ENCODE measurements around the gene NACC2. TPM values are rescaled to one million over a fixed set of nuclear protein-coding genes. Genes with fewer than 3 reads are reported as not detected.

Gene NACC2
- total RNA-seq, 1 donor from 2014 or later, result 34.0 TPM

DNA sequence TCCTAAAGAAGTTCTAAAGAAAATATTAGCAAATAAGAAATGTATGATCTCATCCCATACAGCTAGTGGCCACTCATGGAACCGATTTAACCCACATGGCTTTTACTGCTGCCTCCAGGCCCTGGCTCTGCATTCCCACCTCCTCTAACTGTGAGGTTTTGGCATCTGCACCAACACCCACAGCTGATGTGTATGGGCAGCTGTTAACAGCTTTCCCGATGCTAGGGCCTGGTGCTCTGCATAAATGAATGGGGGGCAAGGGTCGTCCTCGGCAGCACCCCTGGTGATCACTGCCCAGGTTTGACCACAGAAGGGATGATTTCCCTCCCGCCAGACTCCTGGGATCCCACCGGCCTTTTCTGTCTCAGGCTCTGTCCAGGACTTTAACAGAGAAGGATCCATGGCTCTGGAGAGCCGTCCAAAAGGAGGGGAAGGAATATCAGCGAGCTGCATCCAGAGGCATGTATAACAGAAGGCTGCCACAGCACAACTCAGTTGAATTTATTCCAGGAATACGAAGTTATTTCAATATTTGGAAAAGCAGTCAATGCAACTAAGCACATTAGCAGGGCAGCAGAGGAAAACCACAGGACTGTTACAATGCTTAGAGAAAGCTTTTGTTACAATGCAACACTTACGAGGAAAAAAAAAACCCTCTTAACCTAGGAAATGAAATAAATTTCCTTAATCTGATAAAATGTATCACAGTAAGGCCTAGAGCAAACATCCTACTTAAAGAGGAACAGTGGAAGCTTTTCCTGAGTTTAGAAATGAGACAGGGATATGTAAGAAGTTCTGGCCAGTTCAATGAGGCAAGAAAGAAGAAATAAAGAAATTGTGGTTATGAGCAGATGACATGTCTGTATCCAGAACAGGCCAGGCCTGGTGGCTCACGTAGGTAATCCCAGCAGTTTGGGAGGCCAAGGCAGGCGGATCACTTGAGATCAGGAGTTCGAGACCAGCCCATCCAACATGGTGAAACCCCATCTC is 63.1 kb downstream of the NACC2 start:
- H3K36me3 Mint-ChIP-seq (ENCODE audit: low read depth, unreplicated experiment), result peaks cover 13% of the 10 kb centered on the region
- FAIRE-seq (no peak), DNase-seq (ENCODE audit: low read depth) (no peak)
- no peak overlapping the region for H3K4me3 Mint-ChIP-seq (ENCODE audit: unreplicated experiment)
- Histone ChIP-seq H3K79me2 (ENCODE audit: insufficient read depth, low read length) (peaks cover 65% of the 10 kb centered on the region), H3K4me3 (ENCODE audit: insufficient read depth, low read depth, low read length) (no peak overlapping the region), H2AFZ (ENCODE audit: low read depth, low read length) (no peak overlapping the region), H3K27me3 (ENCODE audit: insufficient read depth, low read length) (no peaks in the 10 kb centered on the region), H3K36me3 (ENCODE audit: insufficient read depth, low read length) (no peaks in the 10 kb centered on the region), H3K4me1 (ENCODE audit: insufficient read depth, low read length) (peaks cover 5% of the 10 kb centered on the region), H3K9me3 (ENCODE audit: insufficient read depth, low read depth, low read length) (peaks cover 7% of the 10 kb centered on the region), H3K4me2 (ENCODE audit: low read length) (no peak overlapping the region), H4K20me1 (ENCODE audit: insufficient read depth, low read length) (peaks cover 83% of the 10 kb centered on the region), H3K9ac (ENCODE audit: low read length) (no peak overlapping the region), H3K27ac (ENCODE audit: low read depth, low read length) (no peak overlapping the region)
- TF ChIP-seq, protein P1, sequence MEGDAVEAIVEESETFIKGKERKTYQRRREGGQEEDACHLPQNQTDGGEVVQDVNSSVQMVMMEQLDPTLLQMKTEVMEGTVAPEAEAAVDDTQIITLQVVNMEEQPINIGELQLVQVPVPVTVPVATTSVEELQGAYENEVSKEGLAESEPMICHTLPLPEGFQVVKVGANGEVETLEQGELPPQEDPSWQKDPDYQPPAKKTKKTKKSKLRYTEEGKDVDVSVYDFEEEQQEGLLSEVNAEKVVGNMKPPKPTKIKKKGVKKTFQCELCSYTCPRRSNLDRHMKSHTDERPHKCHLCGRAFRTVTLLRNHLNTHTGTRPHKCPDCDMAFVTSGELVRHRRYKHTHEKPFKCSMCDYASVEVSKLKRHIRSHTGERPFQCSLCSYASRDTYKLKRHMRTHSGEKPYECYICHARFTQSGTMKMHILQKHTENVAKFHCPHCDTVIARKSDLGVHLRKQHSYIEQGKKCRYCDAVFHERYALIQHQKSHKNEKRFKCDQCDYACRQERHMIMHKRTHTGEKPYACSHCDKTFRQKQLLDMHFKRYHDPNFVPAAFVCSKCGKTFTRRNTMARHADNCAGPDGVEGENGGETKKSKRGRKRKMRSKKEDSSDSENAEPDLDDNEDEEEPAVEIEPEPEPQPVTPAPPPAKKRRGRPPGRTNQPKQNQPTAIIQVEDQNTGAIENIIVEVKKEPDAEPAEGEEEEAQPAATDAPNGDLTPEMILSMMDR (IDR thresholded peaks at IDR 0.05; ENCODE audit: insufficient read depth, low read depth, low read length), result no peak
- no peak for TF ChIP-seq EZH2 (IDR thresholded peaks at IDR 0.05; ENCODE audit: insufficient read depth, low read length)
- H3K9me3 Mint-ChIP-seq (ENCODE audit: unreplicated experiment), result no peaks in the 10 kb centered on the region
- H3K27ac Mint-ChIP-seq (ENCODE audit: unreplicated experiment), result no peak overlapping the region
- H3K4me1 Mint-ChIP-seq (ENCODE audit: low read depth, unreplicated experiment), result no peaks in the 10 kb centered on the region
- no peaks in the 10 kb centered on the region for H3K27me3 Mint-ChIP-seq (ENCODE audit: low read depth, unreplicated experiment)

DNA sequence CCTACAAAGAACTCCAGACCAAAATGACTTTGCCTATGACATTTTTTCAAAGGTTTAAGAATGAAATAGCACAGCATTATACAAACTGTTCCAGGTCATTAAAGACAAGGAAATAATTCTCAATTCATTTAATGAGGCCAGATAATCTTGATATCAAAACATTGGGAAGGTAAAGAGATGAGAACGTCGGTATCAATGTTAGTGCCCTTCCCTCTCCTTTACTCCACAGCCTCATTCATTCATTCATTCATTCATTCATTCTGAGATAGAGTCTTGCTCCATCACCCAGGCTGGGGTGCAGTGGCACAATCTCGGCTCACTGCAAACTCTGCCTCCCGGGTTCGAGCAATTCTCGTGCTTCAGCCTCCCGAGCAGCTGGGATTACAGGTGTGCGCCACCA is 64.0 kb downstream of the NACC2 start:
- Histone ChIP-seq H3K27ac (ENCODE audit: low read depth, low read length) (no peak overlapping the region), H3K4me2 (ENCODE audit: low read length) (no peak overlapping the region), H3K9me3 (ENCODE audit: insufficient read depth, low read depth, low read length) (peaks cover 7% of the 10 kb centered on the region), H3K4me1 (ENCODE audit: insufficient read depth, low read length) (peaks cover 5% of the 10 kb centered on the region), H3K4me3 (ENCODE audit: insufficient read depth, low read depth, low read length) (no peak overlapping the region), H2AFZ (ENCODE audit: low read depth, low read length) (no peak overlapping the region), H3K79me2 (ENCODE audit: insufficient read depth, low read length) (peaks cover 65% of the 10 kb centered on the region), H3K36me3 (ENCODE audit: insufficient read depth, low read length) (no peaks in the 10 kb centered on the region), H3K27me3 (ENCODE audit: insufficient read depth, low read length) (no peaks in the 10 kb centered on the region), H3K9ac (ENCODE audit: low read length) (no peak overlapping the region), H4K20me1 (ENCODE audit: insufficient read depth, low read length) (peaks cover 83% of the 10 kb centered on the region)
- H3K27me3 Mint-ChIP-seq (ENCODE audit: low read depth, unreplicated experiment), result no peaks in the 10 kb centered on the region
- H3K4me3 Mint-ChIP-seq (ENCODE audit: unreplicated experiment), result no peak overlapping the region
- no peak overlapping the region for H3K27ac Mint-ChIP-seq (ENCODE audit: unreplicated experiment)
- no peaks in the 10 kb centered on the region for H3K9me3 Mint-ChIP-seq (ENCODE audit: unreplicated experiment)
- peaks cover 11% of the 10 kb centered on the region for H3K36me3 Mint-ChIP-seq (ENCODE audit: low read depth, unreplicated experiment)
- DNase-seq (ENCODE audit: low read depth) (no peak), FAIRE-seq (no peak)
- H3K4me1 Mint-ChIP-seq (ENCODE audit: low read depth, unreplicated experiment), result peaks cover 4% of the 10 kb centered on the region
- TF ChIP-seq EZH2 (IDR thresholded peaks at IDR 0.05; ENCODE audit: insufficient read depth, low read length), result no peak
- TF ChIP-seq, protein P1 (IDR thresholded peaks at IDR 0.05; ENCODE audit: insufficient read depth, low read depth, low read length), result no peak

DNA sequence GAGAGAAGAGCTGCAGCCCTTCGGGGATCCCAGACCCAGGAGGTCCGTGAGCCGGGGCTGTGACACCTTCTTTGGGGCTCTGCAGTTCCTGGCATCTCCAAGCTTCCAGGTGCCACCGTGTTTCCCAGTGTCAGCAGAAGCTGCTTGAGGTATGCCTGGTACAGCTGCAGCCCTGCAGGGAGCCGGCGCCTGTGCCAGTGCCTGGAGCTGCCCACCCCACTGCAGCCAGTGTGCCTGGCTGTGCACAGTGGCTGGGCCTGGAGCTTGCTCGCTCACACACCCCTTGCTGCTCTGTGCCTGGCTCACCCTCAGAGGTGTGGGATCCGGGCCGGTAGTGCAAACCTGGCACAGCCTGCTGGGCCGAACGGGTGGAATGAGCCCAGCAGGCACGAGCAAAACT is 65.5 kb downstream of the NACC2 start:
- no peak overlapping the region for H3K4me3 ChIP-seq (ENCODE audit: insufficient read depth, low read depth, low read length)
- no peak for DNase-seq (ENCODE audit: low read depth)
- H2AFZ ChIP-seq (ENCODE audit: low read depth, low read length), result no peak overlapping the region
- H4K20me1 ChIP-seq (ENCODE audit: insufficient read depth, low read length), result peaks cover 84% of the 10 kb centered on the region
- H3K27ac ChIP-seq (ENCODE audit: low read depth, low read length), result no peak overlapping the region
- Mint-ChIP-seq H3K4me1 (ENCODE audit: low read depth, unreplicated experiment) (peaks cover 4% of the 10 kb centered on the region), H3K27ac (ENCODE audit: unreplicated experiment) (no peak overlapping the region), H3K27me3 (ENCODE audit: low read depth, unreplicated experiment) (no peaks in the 10 kb centered on the region), H3K9me3 (ENCODE audit: unreplicated experiment) (no peaks in the 10 kb centered on the region), H3K36me3 (ENCODE audit: low read depth, unreplicated experiment) (peaks cover 14% of the 10 kb centered on the region), H3K4me3 (ENCODE audit: unreplicated experiment) (no peak overlapping the region)
- H3K9me3 ChIP-seq (ENCODE audit: insufficient read depth, low read depth, low read length), result peaks cover 7% of the 10 kb centered on the region
- H3K4me1 ChIP-seq (ENCODE audit: insufficient read depth, low read length), result peaks cover 5% of the 10 kb centered on the region
- no peaks in the 10 kb centered on the region for H3K36me3 ChIP-seq (ENCODE audit: insufficient read depth, low read length)
- H3K9ac ChIP-seq (ENCODE audit: low read length), result no peak overlapping the region
- peaks cover 59% of the 10 kb centered on the region for H3K79me2 ChIP-seq (ENCODE audit: insufficient read depth, low read length)
- no peak overlapping the region for H3K4me2 ChIP-seq (ENCODE audit: low read length)
- FAIRE-seq, result no peak
- TF ChIP-seq, protein P1 (IDR thresholded peaks at IDR 0.05; ENCODE audit: insufficient read depth, low read depth, low read length), result no peak
- TF ChIP-seq EZH2 (IDR thresholded peaks at IDR 0.05; ENCODE audit: insufficient read depth, low read length), result no peak
- no peaks in the 10 kb centered on the region for H3K27me3 ChIP-seq (ENCODE audit: insufficient read depth, low read length)

Measured in astrocyte (in vitro differentiated cells and primary cell).